Measurements from ENCODE around the gene KRTAP1-1.

GRCh38 chr17:41029633-41030245, 11.5 kb downstream of the KRTAP1-1 start, which contains the start of gene KRTAP1-4:
- TF ChIP-seq TAF1 (IDR thresholded peaks at IDR 0.05; ENCODE audit: low read depth, low read length): no peak
- TF ChIP-seq POLR2A (IDR thresholded peaks at IDR 0.05; ENCODE audit: low read depth, low read length): no peak
- TF ChIP-seq POLR2AphosphoS5 (IDR thresholded peaks at IDR 0.05; ENCODE audit: low read depth, low read length): no peak

Data from GM12891 (cell line).